Kidney (tissue), 14 donors: ENCODE results near the gene AIFM3. TPM values are rescaled to one million over a fixed set of nuclear protein-coding genes. Genes with fewer than 3 reads are reported as not detected.
A peak's percentile ranks its signal among the peaks of the same experiment; 100 is the strongest.

Source experiments
- DNase-seq, 5 donors: peaks; one replicate each; pipeline ENCODE4 v3.0.0-alpha.2; 2013 to 2020
- FAIRE-seq: peaks from 2 replicates; lab custom pipeline; 2012; peaks lifted over from hg19 to GRCh38; lab: Jason Lieb, UNC
- H3K27ac ChIP-seq, 2 donors: one replicate each; pipeline ENCODE4 v1.7.0; 2013; ENCODE audit warnings: low read depth in 2 of 2, low read length in 2 of 2, inconsistent platforms in 1 of 2
- H3K27me3 ChIP-seq: one replicate; pipeline ENCODE4 v1.7.1; 2013; ENCODE audit warnings: low read length, inconsistent platforms; ENCODE audit not compliant: control insufficient read depth, insufficient read depth
- H3K36me3 ChIP-seq, 3 donors: one replicate each; pipeline versions ENCODE4 v1.7.0 to v1.7.1; 2013; ENCODE audit warnings: low read length in 3 of 3, control low read depth in 1 of 3, inconsistent platforms in 1 of 3; ENCODE audit not compliant: insufficient read depth in 3 of 3, control insufficient read depth in 2 of 3
- H3K4me1 ChIP-seq, 3 donors: one replicate each; pipeline versions ENCODE4 v1.7.0 to v1.7.1; 2013; ENCODE audit warnings: low read length in 3 of 3, inconsistent platforms in 1 of 3, low read depth in 1 of 3; ENCODE audit not compliant: control insufficient read depth in 2 of 3, insufficient read depth in 2 of 3
- H3K4me3 ChIP-seq, 3 donors: one replicate each; pipeline versions ENCODE4 v1.7.0 to v1.8.1; 2013; ENCODE audit warnings: low read length in 3 of 3, control low read depth in 1 of 3, inconsistent platforms in 1 of 3
- H3K9ac ChIP-seq, 3 donors: one replicate each; pipeline versions ENCODE4 v1.7.0 to v1.7.1; 2013; ENCODE audit warnings: low read length in 3 of 3, control low read depth in 1 of 3, inconsistent platforms in 1 of 3
- H3K9me3 ChIP-seq, 3 donors: one replicate each; pipeline versions ENCODE4 v1.7.0 to v1.7.1; 2013; ENCODE audit warnings: low read length in 3 of 3, control low read depth in 1 of 3, inconsistent platforms in 1 of 3; ENCODE audit not compliant: control insufficient read depth in 2 of 3, insufficient read depth in 1 of 3
- CTCF ChIP-seq: IDR thresholded peaks from 3 replicates; pipeline ENCODE4 v1.5.1; 2012; ENCODE audit warnings: mild to moderate bottlenecking, moderate library complexity, borderline replicate concordance; ENCODE audit not compliant: insufficient read depth; ENCODE audit errors: extremely low read depth
- intact Hi-C: fragments of 100-400 bp; cut with DNase I; formaldehyde crosslinking; loops from one replicate; pipeline ENCODE4 v1.11.1; 2022
- polyA plus RNA-seq: library from polyadenylated mRNA; stranded (reverse); fragments of 350-450 nt; fragmentation: Illumina TruSeq; extraction: RNeasy Lipid Tissue Mini Kit (QIAGEN cat#74804); gene quantifications from one replicate; pipeline ENCODE4 v1.2.3, GENCODE V29; 2014; ENCODE audit warnings: low read depth, low replicate concordance; ENCODE audit not compliant: insufficient read depth
- total RNA-seq: library from RNA; stranded (reverse); fragmentation: NEBNext Ultra II Directional; extraction: Animal tissue kit (Norgen Biotek cat#: 25700); gene quantifications from one replicate; pipeline ENCODE4 v1.2.1, GENCODE V29; 2021
- donor health status: control.
- donor health status: control.
- donor health status: control.
- donor health status: control.
- donor health status: control.
- donor health status: DM: yes; HTN: yes; CAD: no.
- donor health status: Normal renal cell carcinoma (clear cell type).

AIFM3 gene
- total and polyA plus RNA-seq, 2 donors from 2014 or later: 3.1 to 4.4 TPM

- Histone ChIP-seq H3K4me1 (peaks cover 0 to 29% (median 27%) of the 10 kb centered on the region in 3 donors), H3K9me3 (no peaks in the 10 kb centered on the region), H3K27me3 (no peaks in the 10 kb centered on the region), H3K36me3 (peaks cover 0 to 5% (median 0%) of the 10 kb centered on the region in 3 donors), H3K4me3 (peak overlapping the region in 1 of 3 donors; percentile 48), H3K27ac (no peak overlapping the region), H3K9ac (peak overlapping the region in 1 of 3 donors; percentile 73)
- TF ChIP-seq CTCF: no peak
- FAIRE-seq (no peak), DNase-seq (peak in 1 of 5 donors; percentile 75)
- intact Hi-C loops: no loop called here
Observed at GRCh38 chr22:20979940-20980453, 12.9 kb downstream of the AIFM3 start.

GRCh38 chr22:20980523-20980922 lies 13.5 kb downstream of the AIFM3 start:
- FAIRE-seq: no peak

GRCh38 chr22:20980938-20981722 lies 14.1 kb downstream of the AIFM3 start:
- Histone ChIP-seq H3K9ac (peak overlapping the region; percentile 64 to 89 (median 67)), H3K4me1 (peaks cover 0 to 29% (median 27%) of the 10 kb centered on the region in 3 donors), H3K27ac (peak overlapping the region; percentile 75 to 89), H3K36me3 (peaks cover 0 to 5% (median 0%) of the 10 kb centered on the region in 3 donors), H3K27me3 (no peaks in the 10 kb centered on the region), H3K4me3 (peak overlapping the region; percentile 78 to 83 (median 81)), H3K9me3 (no peaks in the 10 kb centered on the region)
- intact Hi-C loops: no loop called here
- DNase-seq: no peak
- no peak for TF ChIP-seq CTCF
- FAIRE-seq: no peak

More at GRCh38 chr22:20980523-20980922, 13.5 kb downstream of the AIFM3 start:
- DNase-seq: no peak
- Histone ChIP-seq H3K27ac (no peak overlapping the region), H3K4me3 (no peak overlapping the region), H3K9me3 (no peaks in the 10 kb centered on the region), H3K27me3 (no peaks in the 10 kb centered on the region), H3K4me1 (peaks cover 0 to 29% (median 27%) of the 10 kb centered on the region in 3 donors), H3K36me3 (peaks cover 0 to 5% (median 0%) of the 10 kb centered on the region in 3 donors), H3K9ac (peak overlapping the region in 1 of 3 donors; percentile 73)
- intact Hi-C loops: no loop called here
- TF ChIP-seq CTCF: no peak
